CD14-positive monocyte (primary cell): ENCODE results near the gene WWC1. TPM values are rescaled to one million over a fixed set of nuclear protein-coding genes. Genes with fewer than 3 reads are reported as not detected.

Source experiments
- DNase-seq, 3 donors: peaks; one replicate each; pipeline ENCODE4 v3.0.0-alpha.2; 2011 to 2022
- H2AFZ ChIP-seq: 2 replicates; pipeline ENCODE4 v1.6.0; 2012; ENCODE audit warnings: mild to moderate bottlenecking, low read depth, low read length, inconsistent platforms; ENCODE audit not compliant: insufficient read depth, poor library complexity, severe bottlenecking
- H3K27ac ChIP-seq, 2 donors: 1 replicate in 1 of 2; 2 replicates in 1 of 2; pipeline ENCODE4 v1.5.1; 2012 to 2013; ENCODE audit warnings: low read length in 2 of 2, control low read depth in 1 of 2, inconsistent platforms in 1 of 2, low read depth in 1 of 2, mild to moderate bottlenecking in 1 of 2
- H3K27me3 ChIP-seq, 2 donors: one replicate each; pipeline versions ENCODE4 v1.6.0 to v1.6.1; 2011 to 2013; ENCODE audit warnings: low read length in 2 of 2; ENCODE audit not compliant: control insufficient read depth in 2 of 2, insufficient read depth in 2 of 2
- H3K36me3 ChIP-seq, 2 donors: replicated peaks in 1 of 2; 1 replicate in 1 of 2; 2 replicates in 1 of 2; pipeline versions ENCODE4 v1.5.1 to v1.6.1; 2012 to 2013; ENCODE audit warnings: low read length in 2 of 2, control low read depth in 1 of 2, inconsistent platforms in 1 of 2, mild to moderate bottlenecking in 1 of 2; ENCODE audit not compliant: insufficient read depth in 2 of 2, control insufficient read depth in 1 of 2
- H3K4me1 ChIP-seq, 2 donors: 1 replicate in 1 of 2; 2 replicates in 1 of 2; pipeline versions ENCODE4 v1.5.1 to v1.6.1; 2012 to 2013; ENCODE audit warnings: low read length in 2 of 2, control low read depth in 1 of 2, inconsistent platforms in 1 of 2, mild to moderate bottlenecking in 1 of 2, moderate library complexity in 1 of 2; ENCODE audit not compliant: insufficient read depth in 2 of 2, control insufficient read depth in 1 of 2
- H3K4me2 ChIP-seq: replicated peaks from 2 replicates; pipeline ENCODE3; 2012; ENCODE audit warnings: low read length, moderate library complexity, mild to moderate bottlenecking; ENCODE audit not compliant: poor library complexity, severe bottlenecking; ENCODE audit errors: extremely low read depth
- H3K4me3 ChIP-seq, 3 experiments: fragments of 200-600 bp in 1 of 3; sonication (generic) in 1 of 3; replicated peaks in 1 of 3; 1 replicate in 2 of 3; 2 replicates in 1 of 3; pipeline ENCODE4 v1.5.1; 2011 to 2013; ENCODE audit warnings: low read length in 3 of 3, mild to moderate bottlenecking in 3 of 3, control low read depth in 2 of 3, low read depth in 2 of 3, inconsistent platforms in 1 of 3, moderate library complexity in 1 of 3
- H3K79me2 ChIP-seq: 2 replicates; pipeline ENCODE4 v1.6.0; 2012; ENCODE audit warnings: mild to moderate bottlenecking, control low read depth, inconsistent platforms, low read length, moderate library complexity; ENCODE audit not compliant: insufficient read depth
- H3K9ac ChIP-seq: 2 replicates; pipeline ENCODE4 v1.6.0; 2017; ENCODE audit warnings: low read length, mild to moderate bottlenecking; ENCODE audit not compliant: insufficient read depth, poor library complexity, severe bottlenecking
- H3K9me3 ChIP-seq, 2 donors: replicated peaks in 1 of 2; 1 replicate in 1 of 2; 2 replicates in 1 of 2; pipeline versions ENCODE4 v1.5.1 to v1.6.1; 2012 to 2013; ENCODE audit warnings: low read length in 2 of 2, control low read depth in 1 of 2; ENCODE audit not compliant: control insufficient read depth in 1 of 2, insufficient read depth in 1 of 2
- H4K20me1 ChIP-seq: 2 replicates; pipeline ENCODE4 v1.6.0; 2012; ENCODE audit warnings: mild to moderate bottlenecking, low read length, control low read depth, moderate library complexity; ENCODE audit not compliant: insufficient read depth
- H3K27ac Mint-ChIP-seq, 7 donors: one replicate each; pipeline ENCODE4 v1.8.0; 2020; ENCODE audit warnings: mild to moderate bottlenecking in 7 of 7, mixed read lengths in 7 of 7, moderate library complexity in 6 of 7, inconsistent platforms in 2 of 7
- H3K27me3 Mint-ChIP-seq, 3 donors: one replicate each; pipeline ENCODE4 v1.8.0; 2021 to 2022; ENCODE audit warnings: low read depth in 3 of 3, mild to moderate bottlenecking in 3 of 3, mixed read lengths in 3 of 3, moderate library complexity in 3 of 3, inconsistent platforms in 1 of 3
- H3K36me3 Mint-ChIP-seq, 2 donors: one replicate each; pipeline ENCODE4 v1.8.0; 2020; ENCODE audit warnings: mixed read lengths in 2 of 2, inconsistent platforms in 1 of 2, mild to moderate bottlenecking in 1 of 2
- H3K4me1 Mint-ChIP-seq: one replicate; pipeline ENCODE4 v1.8.0; 2020; ENCODE audit warnings: mild to moderate bottlenecking, mixed read lengths
- H3K4me3 Mint-ChIP-seq, 2 donors: one replicate each; pipeline ENCODE4 v1.8.0; 2020; ENCODE audit warnings: mild to moderate bottlenecking in 2 of 2, mixed read lengths in 2 of 2, moderate library complexity in 1 of 2
- H3K9me3 Mint-ChIP-seq, 7 donors: one replicate each; pipeline ENCODE4 v1.8.0; 2020 to 2022; ENCODE audit warnings: mixed read lengths in 7 of 7, mild to moderate bottlenecking in 6 of 7, moderate library complexity in 6 of 7, inconsistent platforms in 2 of 7
- CTCF ChIP-seq: fragments of 200-600 bp; IDR thresholded peaks from one replicate; pipeline ENCODE4 v1.8.0; 2022; ENCODE audit warnings: antibody characterized with exemption, mild to moderate bottlenecking
- WGBS: methylation state at CpG from one replicate; pipeline ENCODE4 v1.1.5; 2013; ENCODE audit warnings: missing lambda C conversion rate; ENCODE audit not compliant: insufficient coverage; 5-methylcytosine and 5-hydroxymethylcytosine counted together
- intact Hi-C, 2 donors: fragments of 100-400 bp; cut with micrococcal nuclease; formaldehyde crosslinking; loops; one replicate each; pipeline versions ENCODE4 v1.15.0 to v1.15.1; 2023
- polyA plus RNA-seq, 3 donors: library from polyadenylated mRNA; depleted of rRNA in 1 of 3; unstranded in 2 of 3; stranded (reverse) in 1 of 3; fragments of 300-500 nt in 2 of 3; fragments of >200 nt in 1 of 3; fragmentation: Illumina TruSeq in 2 of 3; gene quantifications; 1 replicate in 2 of 3; 2 replicates in 1 of 3; pipeline ENCODE4 v1.2.3, GENCODE V29; 2012 to 2021

Gene WWC1
- polyA plus RNA-seq, 3 donors = not detected

DNA sequence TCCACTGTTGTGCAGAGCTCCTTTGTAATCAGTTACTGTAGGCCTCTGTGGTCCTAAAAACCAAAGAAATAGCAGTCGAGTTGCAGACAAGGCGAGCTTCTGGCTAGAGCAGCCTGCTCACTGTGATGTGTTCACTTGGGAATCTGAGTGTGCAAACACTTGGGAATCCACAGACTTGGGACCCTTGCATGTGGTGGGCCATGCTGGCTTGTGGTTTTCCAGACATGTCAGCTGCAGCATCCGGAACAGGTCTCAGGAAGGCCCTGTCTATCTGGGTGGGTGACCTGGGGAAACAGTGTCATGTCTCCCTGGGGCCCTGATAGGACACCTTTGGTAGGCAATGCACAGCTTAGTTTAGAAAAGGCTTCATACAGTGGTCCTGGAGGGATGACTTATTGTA lies 66.4 kb downstream of the WWC1 start:
- Histone ChIP-seq H3K36me3 (no peaks in the 10 kb centered on the region), H4K20me1 (no peaks in the 10 kb centered on the region), H3K9me3 (no peaks in the 10 kb centered on the region), H3K9ac (no peak overlapping the region), H3K4me2 (no peak overlapping the region), H3K27me3 (no peaks in the 10 kb centered on the region), H3K27ac (no peak overlapping the region), H2AFZ (no peak overlapping the region), H3K79me2 (no peaks in the 10 kb centered on the region), H3K4me3 (no peak overlapping the region), H3K4me1 (no peaks in the 10 kb centered on the region)
- intact Hi-C loops = no loop called here
- Mint-ChIP-seq H3K36me3 (no peaks in the 10 kb centered on the region), H3K27me3 (peaks cover 1 to 4% (median 3%) of the 10 kb centered on the region in 3 donors), H3K4me1 (no peaks in the 10 kb centered on the region), H3K4me3 (no peak overlapping the region), H3K9me3 (peaks cover 0 to 6% (median 0%) of the 10 kb centered on the region in 7 donors), H3K27ac (no peak overlapping the region)
- DNase-seq = no peak
- TF ChIP-seq CTCF = no peak
- WGBS = 90% methylated on average over 3 of the region's 3 CpGs

DNA sequence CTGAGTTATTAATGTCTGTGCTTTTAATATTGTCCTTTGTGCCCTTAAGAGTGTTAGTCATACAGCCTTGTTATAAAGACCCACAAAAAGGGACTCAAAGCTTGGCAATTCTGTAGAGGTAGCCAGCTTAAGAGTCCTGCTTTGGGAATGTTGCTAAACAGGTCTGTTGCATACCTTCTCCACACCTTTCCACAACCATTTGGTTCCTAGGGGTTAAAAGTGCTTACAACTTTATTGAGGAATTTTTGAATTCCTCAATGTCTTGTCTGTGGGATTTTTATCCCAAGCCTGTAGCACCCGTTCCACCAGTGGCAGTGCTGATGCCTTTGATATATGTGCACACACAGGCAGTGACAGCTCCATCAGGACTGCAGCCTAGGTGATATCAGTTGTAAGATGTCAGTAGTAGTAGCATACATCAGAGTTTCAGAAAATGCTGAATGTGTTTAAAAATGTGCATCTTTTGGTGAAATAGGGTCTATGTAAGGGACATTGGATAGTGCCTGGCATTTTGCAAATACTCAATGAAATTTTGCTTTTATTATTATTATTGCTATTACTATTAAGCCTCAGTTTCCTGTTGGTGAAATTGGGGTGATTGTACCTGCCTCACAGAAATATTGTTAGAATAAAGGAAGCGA lies 68.5 kb downstream of the WWC1 start:
- intact Hi-C loops = no loop called here
- no peak overlapping the region for H3K4me2 ChIP-seq
- no peaks in the 10 kb centered on the region for H3K79me2 ChIP-seq
- no peak for DNase-seq
- H3K9ac ChIP-seq = no peak overlapping the region
- no peaks in the 10 kb centered on the region for H3K27me3 ChIP-seq
- Mint-ChIP-seq H3K9me3 (peaks cover 0 to 2% (median 0%) of the 10 kb centered on the region in 7 donors), H3K36me3 (no peaks in the 10 kb centered on the region), H3K27me3 (peaks cover 1 to 4% (median 2%) of the 10 kb centered on the region in 3 donors), H3K27ac (no peak overlapping the region), H3K4me1 (no peaks in the 10 kb centered on the region), H3K4me3 (no peak overlapping the region)
- no peak overlapping the region for H3K4me3 ChIP-seq
- H4K20me1 ChIP-seq = no peaks in the 10 kb centered on the region
- no peaks in the 10 kb centered on the region for H3K4me1 ChIP-seq
- H3K9me3 ChIP-seq = no peaks in the 10 kb centered on the region
- no peaks in the 10 kb centered on the region for H3K36me3 ChIP-seq
- 79% methylated on average over 2 of the region's 2 CpGs for WGBS
- no peak overlapping the region for H3K27ac ChIP-seq
- no peak for TF ChIP-seq CTCF
- H2AFZ ChIP-seq = no peak overlapping the region
